GM18517 (cell line): ENCODE measurements around the gene TRIM24.
"Not testable (repeated sequence)": the region's sequence is repeated elsewhere in the genome, so short reads cannot be mapped to it uniquely, and the experiment has no call there.

Source experiments
- ATAC-seq: cut with Tn5 transposase; IDR thresholded peaks from one replicate; pipeline ENCODE4 v1.9.1; 2021; ENCODE audit warnings: mild to moderate bottlenecking, moderate library complexity; ENCODE audit not compliant: unreplicated experiment

Gene TRIM24

GRCh38 chr7:138459413-138460175, 465 bp upstream of the TRIM24 start:
- ATAC-seq = peak; percentile 92

DNA sequence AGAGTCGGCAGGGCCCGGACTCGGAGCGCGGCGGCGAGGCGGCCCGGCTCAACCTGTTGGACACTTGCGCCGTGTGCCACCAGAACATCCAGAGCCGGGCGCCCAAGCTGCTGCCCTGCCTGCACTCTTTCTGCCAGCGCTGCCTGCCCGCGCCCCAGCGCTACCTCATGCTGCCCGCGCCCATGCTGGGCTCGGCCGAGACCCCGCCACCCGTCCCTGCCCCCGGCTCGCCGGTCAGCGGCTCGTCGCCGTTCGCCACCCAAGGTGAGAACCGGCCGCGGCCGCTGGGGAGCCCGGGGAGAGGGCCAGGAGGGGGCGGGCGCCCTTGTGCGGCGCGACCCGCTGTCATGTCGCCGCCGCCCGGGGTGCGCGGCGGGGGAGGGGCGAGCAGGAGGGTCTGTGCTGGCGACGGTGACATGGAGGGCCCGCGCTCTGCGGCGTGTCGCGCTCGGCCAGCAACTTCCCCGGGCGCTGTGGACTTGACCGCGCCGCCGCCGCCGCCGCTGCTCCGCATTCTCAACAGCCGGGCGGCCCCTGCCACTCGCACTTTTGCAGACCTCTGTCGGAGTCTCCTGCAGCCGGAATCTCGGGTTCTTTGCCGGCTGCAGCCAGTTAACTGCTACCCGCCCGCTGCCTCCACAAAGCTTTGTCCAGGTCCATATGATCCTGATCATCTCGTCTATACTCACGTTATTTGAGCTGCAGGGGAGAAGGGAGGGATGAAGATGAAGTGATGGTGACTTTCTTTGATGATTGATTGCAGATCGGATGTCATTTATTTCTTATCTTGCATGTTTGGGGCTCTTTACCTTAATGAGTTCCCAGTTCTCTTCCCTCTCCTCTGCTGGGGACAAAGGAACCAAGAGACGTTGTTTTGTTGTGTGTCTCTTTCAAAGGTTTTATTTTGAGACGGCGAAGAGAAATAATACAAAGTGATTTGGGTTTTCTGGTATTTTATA, 869 bp downstream of the TRIM24 start:
- peak; percentile 30 for ATAC-seq

GRCh38 chr7:138463291-138463618, 3.2 kb downstream of the TRIM24 start:
- ATAC-seq = not testable (repeated sequence)

DNA sequence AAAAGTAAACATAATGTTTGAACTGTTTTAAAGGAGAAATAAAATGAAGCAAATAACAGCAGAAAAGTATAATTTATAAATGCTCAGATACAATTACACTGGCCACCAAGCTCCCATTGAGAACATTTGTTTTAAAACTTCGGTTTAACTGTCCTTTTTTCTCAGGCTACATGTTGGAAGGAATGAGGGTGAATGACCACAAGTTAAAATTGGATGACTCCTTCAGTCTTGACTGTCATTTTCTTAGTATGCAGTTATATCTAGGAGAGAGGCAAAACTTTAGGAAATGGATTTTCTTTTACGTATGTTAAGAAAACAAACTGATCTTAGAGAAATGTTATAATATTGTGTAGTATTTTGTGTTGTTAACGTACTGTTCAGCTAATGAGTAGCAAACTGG, 5.0 kb downstream of the TRIM24 start:
- no peak for ATAC-seq

DNA sequence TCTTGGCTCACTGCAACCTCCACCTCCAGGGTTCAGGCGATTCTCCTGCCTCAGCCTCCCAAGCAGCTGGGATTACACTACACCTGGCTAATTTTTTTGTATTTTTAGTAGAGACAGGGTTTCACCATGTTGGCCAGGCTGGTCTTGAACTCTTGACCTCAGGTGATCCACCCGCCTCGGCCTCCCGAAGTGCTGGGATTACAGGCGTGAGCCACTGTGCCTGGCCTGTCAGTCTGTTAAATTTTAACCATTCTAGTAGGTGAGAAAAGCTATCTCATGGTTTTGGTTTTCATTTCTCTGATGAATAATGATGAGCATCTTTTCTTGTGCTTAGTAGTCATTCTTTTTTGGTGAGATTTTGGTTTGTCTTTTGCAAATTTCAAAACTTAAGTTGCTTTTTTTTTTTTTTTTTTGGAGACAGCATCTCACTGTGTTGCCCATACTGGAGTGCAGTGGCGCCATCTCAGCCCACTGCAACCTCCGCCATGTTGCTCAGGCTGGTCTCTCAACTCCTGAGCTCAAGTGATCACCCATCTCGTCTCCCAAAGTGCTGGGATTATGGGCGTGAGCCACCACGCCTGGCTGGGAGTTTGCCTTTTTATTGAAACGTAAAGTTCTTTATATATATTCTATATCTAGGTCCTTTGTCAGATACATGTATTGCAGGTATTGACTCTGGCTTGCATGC, 6.2 kb downstream of the TRIM24 start:
- ATAC-seq = peak; percentile 91

GRCh38 chr7:138468244-138469123, 8.4 kb downstream of the TRIM24 start:
- no peak for ATAC-seq

DNA sequence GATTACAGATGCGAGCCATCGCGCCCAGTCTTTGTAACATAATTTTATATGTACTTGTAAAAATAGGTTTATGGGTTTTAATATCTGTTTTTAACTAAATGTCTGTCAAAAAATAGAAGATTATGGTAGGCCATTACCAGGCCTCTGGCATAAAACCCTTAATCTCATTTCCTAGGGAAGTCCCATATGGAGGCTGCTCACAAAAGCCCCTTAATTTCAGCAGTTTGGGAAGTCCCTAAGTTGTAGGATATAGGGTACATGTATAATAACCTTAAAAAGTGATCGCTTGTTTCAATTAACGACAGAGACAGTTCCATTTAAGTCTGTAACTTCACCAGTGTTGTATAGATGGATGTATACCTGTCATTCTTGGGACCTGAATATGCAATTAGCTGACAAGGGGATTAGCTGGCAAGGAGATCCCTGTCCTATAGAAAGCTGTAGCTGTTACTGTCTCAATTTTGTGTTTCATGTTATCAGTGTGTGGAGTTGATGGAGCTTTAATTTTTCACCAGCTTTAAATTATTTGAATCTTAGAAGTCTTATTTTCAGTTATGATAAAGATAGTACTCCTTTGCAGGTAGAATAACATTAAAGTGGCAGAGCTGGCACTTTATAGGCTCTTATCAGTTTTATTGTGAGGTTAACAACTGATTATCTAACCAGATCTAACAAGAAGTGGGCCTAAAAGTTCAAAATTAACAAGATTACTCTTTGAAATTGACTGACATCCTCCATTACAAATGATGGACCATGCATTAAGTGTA, 10.5 kb downstream of the TRIM24 start:
- no peak for ATAC-seq

DNA sequence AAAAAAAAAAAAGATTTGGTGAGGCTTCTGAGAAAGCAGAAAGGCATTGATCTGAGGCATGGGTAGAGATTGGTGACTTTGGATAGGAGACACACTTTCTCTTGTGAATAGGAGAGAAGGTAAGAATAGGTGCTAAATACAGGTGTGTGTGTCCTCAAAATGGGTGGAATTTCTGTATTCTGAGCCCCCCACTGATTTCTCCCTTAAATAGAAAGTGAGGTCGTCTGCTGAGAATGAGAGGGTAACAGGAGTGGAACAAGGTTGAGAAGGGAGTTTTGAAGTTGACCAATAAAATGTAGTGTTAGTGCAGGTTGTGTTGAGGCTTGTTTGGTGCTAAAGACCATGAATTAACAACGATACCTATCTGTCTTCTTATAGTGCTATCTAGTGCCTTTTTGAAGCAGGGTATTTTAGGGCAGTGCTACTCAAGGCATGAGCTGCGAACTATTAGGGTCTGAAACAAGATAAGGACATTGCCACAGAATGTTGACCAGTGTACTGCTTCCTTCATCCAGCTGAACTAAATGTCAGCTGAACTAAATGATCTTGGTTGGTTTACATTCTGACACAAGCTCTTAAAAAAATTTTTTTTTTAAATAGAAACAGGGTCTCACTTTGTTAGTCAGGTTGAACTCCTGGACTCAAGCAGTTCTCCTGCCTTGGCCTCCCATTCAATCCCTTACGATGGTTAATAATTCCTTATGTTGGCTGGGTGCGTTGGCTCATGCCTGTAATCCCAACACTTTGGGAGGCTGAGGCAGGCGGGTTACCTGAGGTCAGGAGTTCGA, 12.4 kb downstream of the TRIM24 start:
- no peak for ATAC-seq

DNA sequence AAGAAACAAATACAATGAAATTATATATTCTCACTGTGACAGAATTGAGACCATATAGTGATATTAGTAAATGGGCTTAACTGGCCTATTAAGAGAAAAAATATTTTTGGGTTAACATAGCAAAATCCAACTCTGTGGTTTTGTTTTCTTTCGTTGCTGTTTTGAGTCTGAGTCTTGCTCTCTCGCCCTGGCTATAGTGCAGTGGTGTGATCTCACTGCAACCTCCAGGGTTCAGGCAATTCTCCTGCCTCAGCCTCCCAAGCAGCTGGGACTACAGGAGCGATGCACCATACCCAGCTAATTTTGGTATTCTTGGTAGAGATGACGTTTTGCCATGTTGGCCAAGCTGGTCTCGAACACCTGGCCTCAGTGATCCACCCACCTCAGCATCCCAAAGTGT, 15.3 kb downstream of the TRIM24 start:
- ATAC-seq = no peak

GRCh38 chr7:138477081-138477578, 17.1 kb downstream of the TRIM24 start:
- ATAC-seq = no peak

DNA sequence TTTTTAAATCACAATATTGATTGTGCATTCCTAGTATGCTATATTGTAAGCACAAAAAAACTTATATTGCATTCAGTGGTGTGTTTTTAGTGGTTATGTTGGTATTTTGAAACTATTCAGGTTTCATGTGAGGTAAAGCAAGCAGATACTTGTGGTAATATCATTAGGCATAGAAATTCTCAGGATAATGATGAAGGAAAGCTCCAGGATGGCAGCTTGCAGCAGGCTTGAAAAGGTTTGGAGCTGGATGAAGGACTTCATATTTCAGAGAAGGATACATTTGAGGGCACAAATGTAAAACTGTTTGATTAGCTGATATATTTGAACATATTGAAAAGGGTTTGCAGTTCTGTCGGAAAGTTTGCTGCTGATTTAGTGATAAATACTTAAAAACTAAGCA, 17.5 kb downstream of the TRIM24 start:
- no peak for ATAC-seq

GRCh38 chr7:138478499-138478908, 18.4 kb downstream of the TRIM24 start:
- ATAC-seq = peak; percentile 87

DNA sequence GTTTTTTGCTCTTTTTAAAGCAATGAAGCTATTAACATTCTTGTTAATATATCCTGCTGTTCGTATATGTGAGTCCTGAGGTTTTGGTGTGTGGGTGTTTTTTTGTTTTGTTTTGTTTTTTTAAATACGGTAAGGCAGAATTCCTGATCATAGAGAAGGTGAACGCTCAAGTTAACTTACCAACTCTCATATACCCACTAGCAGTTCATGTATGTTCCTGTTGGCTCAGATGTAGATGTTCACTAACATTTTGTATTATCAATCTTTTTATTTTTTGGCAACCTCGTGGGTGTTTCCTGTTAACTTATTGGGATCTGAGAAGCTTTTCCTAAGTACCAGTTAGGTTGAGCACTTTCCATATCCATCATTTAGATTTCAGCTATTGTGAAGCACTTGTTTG, 20.5 kb downstream of the TRIM24 start:
- no peak for ATAC-seq

DNA sequence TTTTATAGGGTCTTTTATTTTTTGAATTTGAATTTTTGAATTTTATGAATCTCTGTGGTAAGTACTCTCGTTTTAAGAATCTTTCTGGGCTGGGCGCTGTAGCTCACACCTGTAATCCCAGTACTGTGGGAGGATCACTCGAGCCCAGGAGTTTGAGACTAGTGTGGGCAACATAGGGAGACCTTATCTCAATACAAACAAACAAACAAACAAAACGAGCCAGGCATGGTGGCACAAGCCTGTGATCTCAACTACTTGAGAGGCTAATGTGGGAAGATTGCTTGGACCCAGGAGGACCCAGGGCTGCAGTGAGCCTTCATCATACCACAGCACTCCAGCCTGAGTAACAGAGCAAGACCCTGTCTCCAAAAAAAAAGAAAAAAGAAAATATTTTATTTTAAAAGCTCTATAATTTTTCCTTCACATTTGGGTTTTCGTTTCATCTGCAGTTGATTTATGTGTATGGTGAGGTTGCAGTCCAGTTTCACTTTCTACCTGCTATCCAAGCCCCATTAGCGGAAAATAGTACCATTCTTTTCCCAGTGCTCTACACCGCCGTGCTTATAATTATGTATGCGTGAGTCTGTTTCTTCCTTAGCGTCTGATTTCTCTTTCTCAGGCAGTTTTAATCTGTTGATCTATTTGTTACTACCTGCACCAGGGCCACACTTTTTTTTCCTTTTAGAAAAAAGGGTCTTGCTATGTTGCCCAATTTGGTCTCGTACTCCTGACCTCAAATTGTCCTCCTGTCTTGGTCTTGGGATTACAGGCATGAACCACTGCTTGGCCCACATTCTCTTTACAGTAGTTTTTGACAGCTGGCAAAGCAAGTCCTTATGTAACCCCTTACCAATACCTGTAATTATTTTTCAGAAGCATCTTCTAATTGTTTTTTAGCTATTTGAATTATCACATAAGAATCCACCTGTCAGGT, 21.7 kb downstream of the TRIM24 start:
- no peak for ATAC-seq

- no peak for ATAC-seq
These were observed 23.5 kb downstream of the TRIM24 start for GRCh38 chr7:138483531-138483930.

- not testable (repeated sequence) for ATAC-seq
These were observed 25.4 kb downstream of the TRIM24 start for GRCh38 chr7:138485508-138485907.

DNA sequence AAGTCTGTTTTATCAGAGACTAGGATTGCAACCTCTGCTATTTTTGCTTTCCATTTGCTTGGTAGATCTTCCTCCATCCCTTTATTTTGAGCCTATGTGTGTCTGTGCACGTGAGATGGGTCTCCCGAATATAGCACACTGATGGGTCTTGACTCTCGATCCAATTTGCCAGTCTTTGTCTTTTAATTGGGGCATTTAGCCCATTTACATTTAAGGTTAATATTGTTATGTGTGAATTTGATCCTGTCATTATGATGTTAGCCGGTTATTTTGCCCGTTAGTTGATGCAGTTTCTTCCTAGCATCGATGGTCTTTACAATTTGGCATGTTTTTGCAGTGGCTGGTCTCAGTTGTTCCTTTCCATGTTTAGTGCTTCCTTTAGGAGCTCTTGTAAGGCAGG, 29.1 kb downstream of the TRIM24 start:
- not testable (repeated sequence) for ATAC-seq
